Measurements from ENCODE around the gene SPRR1A.
"Not testable (repeated sequence)": the region's sequence is repeated elsewhere in the genome, so short reads cannot be mapped to it uniquely, and the experiment has no call there.

Gene SPRR1A

DNA sequence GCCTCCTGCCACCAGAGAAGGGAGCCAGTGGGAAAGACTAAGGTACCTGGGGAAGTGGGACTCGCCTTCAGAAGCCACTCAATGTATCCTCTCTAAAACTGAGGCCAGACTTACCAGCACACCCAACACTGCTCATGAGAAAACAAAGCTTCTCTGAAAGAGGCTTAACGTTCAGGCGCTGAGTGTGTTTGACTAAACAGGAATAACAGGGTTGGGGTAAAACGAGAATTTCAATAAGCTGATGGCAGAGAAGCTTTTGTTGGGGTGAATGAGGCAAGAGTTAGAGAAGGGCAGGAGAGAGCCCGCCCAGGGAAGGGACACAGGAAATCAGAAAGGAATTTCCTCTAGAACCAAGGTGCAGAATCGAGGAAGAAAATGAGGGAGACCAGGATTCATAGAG, 15.9 kb downstream of the SPRR1A start:
- Histone ChIP-seq H3K27ac (ENCODE audit: extremely low read depth, low read depth, low read length) (no peak overlapping the region), H3K4me3 (ENCODE audit: low read depth, low read length) (no peak overlapping the region), H3K4me1 (ENCODE audit: control insufficient read depth, insufficient read depth, low read length) (no peaks in the 10 kb centered on the region), H3K36me3 (ENCODE audit: control insufficient read depth in 2 of 2, insufficient read depth in 1 of 2, low read length in 2 of 2) (no peaks in the 10 kb centered on the region), H3K9me3 (ENCODE audit: control insufficient read depth, insufficient read depth, low read depth, low read length) (no peaks in the 10 kb centered on the region)
- ChIA-PET CTCF (interaction anchor here (0.6 to 0.7 kb wide), 2 partner anchors 36 to 320 kb away, joined by 3 read pairs; no protein-coding TSS in a partner anchor), POLR2A (no interaction called here)
- TF ChIP-seq ELK4 (IDR thresholded peaks at IDR 0.05; ENCODE audit: borderline replicate concordance, low read depth, low read length) (no peak), ZNF654 (tag by site-specific recombination; IDR thresholded peaks at IDR 0.05; ENCODE audit: low read depth) (no peak), WT1 (tag by site-specific recombination; IDR thresholded peaks at IDR 0.05) (no peak), ZIC2 (tag by site-specific recombination; IDR thresholded peaks at IDR 0.05) (no peak)
- TF ChIP-seq, protein P1, sequence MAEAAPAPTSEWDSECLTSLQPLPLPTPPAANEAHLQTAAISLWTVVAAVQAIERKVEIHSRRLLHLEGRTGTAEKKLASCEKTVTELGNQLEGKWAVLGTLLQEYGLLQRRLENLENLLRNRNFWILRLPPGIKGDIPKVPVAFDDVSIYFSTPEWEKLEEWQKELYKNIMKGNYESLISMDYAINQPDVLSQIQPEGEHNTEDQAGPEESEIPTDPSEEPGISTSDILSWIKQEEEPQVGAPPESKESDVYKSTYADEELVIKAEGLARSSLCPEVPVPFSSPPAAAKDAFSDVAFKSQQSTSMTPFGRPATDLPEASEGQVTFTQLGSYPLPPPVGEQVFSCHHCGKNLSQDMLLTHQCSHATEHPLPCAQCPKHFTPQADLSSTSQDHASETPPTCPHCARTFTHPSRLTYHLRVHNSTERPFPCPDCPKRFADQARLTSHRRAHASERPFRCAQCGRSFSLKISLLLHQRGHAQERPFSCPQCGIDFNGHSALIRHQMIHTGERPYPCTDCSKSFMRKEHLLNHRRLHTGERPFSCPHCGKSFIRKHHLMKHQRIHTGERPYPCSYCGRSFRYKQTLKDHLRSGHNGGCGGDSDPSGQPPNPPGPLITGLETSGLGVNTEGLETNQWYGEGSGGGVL (tag by site-specific recombination; IDR thresholded peaks at IDR 0.05): no peak

DNA sequence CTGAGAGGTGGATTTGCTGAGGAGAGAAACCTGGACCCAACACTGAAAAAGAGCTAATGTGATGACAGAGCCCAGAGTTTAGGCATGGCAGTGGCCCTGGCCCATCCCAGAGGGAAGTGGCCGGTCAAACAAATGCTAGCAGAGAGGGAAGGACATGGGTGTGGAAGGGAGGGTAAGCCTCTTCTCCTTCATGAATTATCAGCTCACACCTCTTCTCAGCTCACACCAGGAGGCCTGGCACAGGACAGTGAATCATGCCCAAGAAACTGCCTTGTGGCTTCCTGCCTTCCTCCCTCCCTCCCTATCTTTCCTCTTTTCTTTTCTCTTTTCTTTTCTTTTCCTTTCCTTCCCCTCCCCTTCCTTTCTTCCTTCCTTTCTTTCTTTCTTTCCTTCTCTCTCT, 16.4 kb downstream of the SPRR1A start:
- no peak overlapping the region for H3K4me3 ChIP-seq (ENCODE audit: low read depth, low read length)
- no peak overlapping the region for H3K27ac ChIP-seq (ENCODE audit: extremely low read depth, low read depth, low read length)
- H3K36me3 ChIP-seq (ENCODE audit: control insufficient read depth in 2 of 2, insufficient read depth in 1 of 2, low read length in 2 of 2): no peaks in the 10 kb centered on the region
- ChIA-PET POLR2A (no interaction called here), CTCF (no interaction called here)
- H3K4me1 ChIP-seq (ENCODE audit: control insufficient read depth, insufficient read depth, low read length): no peaks in the 10 kb centered on the region
- TF ChIP-seq ZNF777 (tag by site-specific recombination; IDR thresholded peaks at IDR 0.05; ENCODE audit: borderline replicate concordance): no peak
- no peak for TF ChIP-seq ELK4 (IDR thresholded peaks at IDR 0.05; ENCODE audit: borderline replicate concordance, low read depth, low read length)
- no peaks in the 10 kb centered on the region for H3K9me3 ChIP-seq (ENCODE audit: control insufficient read depth, insufficient read depth, low read depth, low read length)

GRCh38 chr1:153001382-153001781, 17.5 kb downstream of the SPRR1A start, which contains the start of gene SPRR3:
Gene SPRR3 (plus strand): TSS chr1:153001749. CDS start chr1:153003021, 1,272 bp downstream.
- no peak within 1 kb of the TSS for H3K4me3 ChIP-seq (ENCODE audit: low read depth, low read length)
- no peaks in the 10 kb centered on the region for H3K9me3 ChIP-seq (ENCODE audit: control insufficient read depth, insufficient read depth, low read depth, low read length)
- no peaks in the 10 kb centered on the region for H3K4me1 ChIP-seq (ENCODE audit: control insufficient read depth, insufficient read depth, low read length)
- POLR2A ChIA-PET: no interaction called here
- CTCF ChIA-PET: no interaction called here
- no peaks in the 10 kb centered on the region for H3K36me3 ChIP-seq (ENCODE audit: control insufficient read depth in 2 of 2, insufficient read depth in 1 of 2, low read length in 2 of 2)
- TF ChIP-seq ZNF169 (tag by site-specific recombination; IDR thresholded peaks at IDR 0.05) (no peak), ZNF654 (tag by site-specific recombination; IDR thresholded peaks at IDR 0.05; ENCODE audit: low read depth) (no peak), ZNF324 (tag by site-specific recombination; IDR thresholded peaks at IDR 0.05) (no peak), PRDM6 (tag by site-specific recombination; IDR thresholded peaks at IDR 0.05) (no peak), ZNF416 (tag by site-specific recombination; IDR thresholded peaks at IDR 0.05) (no peak), SCRT1 (tag by site-specific recombination; IDR thresholded peaks at IDR 0.05; ENCODE audit: borderline replicate concordance) (no peak), ZBTB7A (tag by site-specific recombination; IDR thresholded peaks at IDR 0.05; ENCODE audit: low read depth) (no peak), ZNF639 (tag by site-specific recombination; IDR thresholded peaks at IDR 0.05) (no peak)
- TF ChIP-seq, protein P2, sequence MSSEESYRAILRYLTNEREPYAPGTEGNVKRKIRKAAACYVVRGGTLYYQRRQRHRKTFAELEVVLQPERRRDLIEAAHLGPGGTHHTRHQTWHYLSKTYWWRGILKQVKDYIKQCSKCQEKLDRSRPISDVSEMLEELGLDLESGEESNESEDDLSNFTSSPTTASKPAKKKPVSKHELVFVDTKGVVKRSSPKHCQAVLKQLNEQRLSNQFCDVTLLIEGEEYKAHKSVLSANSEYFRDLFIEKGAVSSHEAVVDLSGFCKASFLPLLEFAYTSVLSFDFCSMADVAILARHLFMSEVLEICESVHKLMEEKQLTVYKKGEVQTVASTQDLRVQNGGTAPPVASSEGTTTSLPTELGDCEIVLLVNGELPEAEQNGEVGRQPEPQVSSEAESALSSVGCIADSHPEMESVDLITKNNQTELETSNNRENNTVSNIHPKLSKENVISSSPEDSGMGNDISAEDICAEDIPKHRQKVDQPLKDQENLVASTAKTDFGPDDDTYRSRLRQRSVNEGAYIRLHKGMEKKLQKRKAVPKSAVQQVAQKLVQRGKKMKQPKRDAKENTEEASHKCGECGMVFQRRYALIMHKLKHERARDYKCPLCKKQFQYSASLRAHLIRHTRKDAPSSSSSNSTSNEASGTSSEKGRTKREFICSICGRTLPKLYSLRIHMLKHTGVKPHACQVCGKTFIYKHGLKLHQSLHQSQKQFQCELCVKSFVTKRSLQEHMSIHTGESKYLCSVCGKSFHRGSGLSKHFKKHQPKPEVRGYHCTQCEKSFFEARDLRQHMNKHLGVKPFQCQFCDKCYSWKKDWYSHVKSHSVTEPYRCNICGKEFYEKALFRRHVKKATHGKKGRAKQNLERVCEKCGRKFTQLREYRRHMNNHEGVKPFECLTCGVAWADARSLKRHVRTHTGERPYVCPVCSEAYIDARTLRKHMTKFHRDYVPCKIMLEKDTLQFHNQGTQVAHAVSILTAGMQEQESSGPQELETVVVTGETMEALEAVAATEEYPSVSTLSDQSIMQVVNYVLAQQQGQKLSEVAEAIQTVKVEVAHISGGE (tag by site-specific recombination; conservative IDR thresholded peaks at IDR 0.05; ENCODE audit: low read depth): no peak
- no peak within 1 kb of the TSS for H3K27ac ChIP-seq (ENCODE audit: extremely low read depth, low read depth, low read length)

- H3K4me1 ChIP-seq (ENCODE audit: control insufficient read depth, insufficient read depth, low read length); H3K27ac ChIP-seq (ENCODE audit: extremely low read depth, low read depth, low read length); H3K4me3 ChIP-seq (ENCODE audit: low read depth, low read length); POLR2A ChIA-PET; H3K9me3 ChIP-seq (ENCODE audit: control insufficient read depth, insufficient read depth, low read depth, low read length); H3K36me3 ChIP-seq (ENCODE audit: control insufficient read depth in 2 of 2, insufficient read depth in 1 of 2, low read length in 2 of 2): not testable (repeated sequence)
- CTCF ChIA-PET: interaction anchor here (0.8 kb wide), 1 partner anchor 181 kb away, joined by 3 read pairs; no protein-coding TSS in a partner anchor
Measured at GRCh38 chr1:153011235-153011758, 27.4 kb downstream of the SPRR1A start.

Data from HEK293 (cell line).